ENCODE data around the gene POLK. TPM values are rescaled to one million over a fixed set of nuclear protein-coding genes. Genes with fewer than 3 reads are reported as not detected.

POLK gene
- total and polyA plus RNA-seq, 4 donors, result 6.6 to 68.6 (median 18.5) TPM

DNA sequence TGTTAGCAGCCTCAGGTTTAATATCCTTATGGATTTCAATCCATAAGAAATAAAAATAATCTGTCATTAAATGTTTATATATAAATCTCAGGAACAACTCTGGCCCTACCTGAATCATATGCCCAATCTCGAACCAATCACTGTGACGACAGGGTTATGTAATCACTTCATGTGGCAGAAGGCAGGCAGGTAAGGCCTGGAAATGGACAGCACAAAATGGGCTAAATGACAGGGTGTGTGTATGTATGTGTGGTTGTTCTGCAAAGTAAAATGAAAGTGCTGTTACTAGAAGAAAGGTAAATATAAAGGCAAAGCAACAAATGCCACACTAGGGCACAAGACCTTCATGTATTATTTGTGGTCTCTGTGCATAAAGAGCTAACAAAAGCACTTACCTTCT lies 119.2 kb downstream of the POLK start:
- 82 to 92% methylated on average over 2 of the region's 2 CpGs for WGBS, 2 donors
- H3K9me3 ChIP-seq (ENCODE audit: control insufficient read depth in 4 of 4, insufficient read depth in 3 of 4, low read length in 3 of 4), result peaks cover 0 to under 1% (median 0%) of the 10 kb centered on the region in 4 donors
- no peak overlapping the region for H3K27ac ChIP-seq (ENCODE audit: low read depth in 1 of 2, low read length in 1 of 2)
- H3K4me1 ChIP-seq (ENCODE audit: control insufficient read depth in 5 of 5, insufficient read depth in 5 of 5, low read length in 5 of 5), result peaks cover 0 to 5% (median under 1%) of the 10 kb centered on the region in 5 donors
- H3K9ac ChIP-seq (ENCODE audit: insufficient read depth in 1 of 2, low read length in 2 of 2), result no peak overlapping the region
- H3K4me3 ChIP-seq, result no peak overlapping the region
- no peaks in the 10 kb centered on the region for H3K27me3 ChIP-seq (ENCODE audit: control insufficient read depth in 3 of 3, insufficient read depth in 3 of 3, low read length in 2 of 3)
- peaks cover 0 to 1% (median 0%) of the 10 kb centered on the region in 4 donors for H3K36me3 ChIP-seq (ENCODE audit: control insufficient read depth in 4 of 4, insufficient read depth in 4 of 4, low read length in 4 of 4)
- TF ChIP-seq, protein P1, sequence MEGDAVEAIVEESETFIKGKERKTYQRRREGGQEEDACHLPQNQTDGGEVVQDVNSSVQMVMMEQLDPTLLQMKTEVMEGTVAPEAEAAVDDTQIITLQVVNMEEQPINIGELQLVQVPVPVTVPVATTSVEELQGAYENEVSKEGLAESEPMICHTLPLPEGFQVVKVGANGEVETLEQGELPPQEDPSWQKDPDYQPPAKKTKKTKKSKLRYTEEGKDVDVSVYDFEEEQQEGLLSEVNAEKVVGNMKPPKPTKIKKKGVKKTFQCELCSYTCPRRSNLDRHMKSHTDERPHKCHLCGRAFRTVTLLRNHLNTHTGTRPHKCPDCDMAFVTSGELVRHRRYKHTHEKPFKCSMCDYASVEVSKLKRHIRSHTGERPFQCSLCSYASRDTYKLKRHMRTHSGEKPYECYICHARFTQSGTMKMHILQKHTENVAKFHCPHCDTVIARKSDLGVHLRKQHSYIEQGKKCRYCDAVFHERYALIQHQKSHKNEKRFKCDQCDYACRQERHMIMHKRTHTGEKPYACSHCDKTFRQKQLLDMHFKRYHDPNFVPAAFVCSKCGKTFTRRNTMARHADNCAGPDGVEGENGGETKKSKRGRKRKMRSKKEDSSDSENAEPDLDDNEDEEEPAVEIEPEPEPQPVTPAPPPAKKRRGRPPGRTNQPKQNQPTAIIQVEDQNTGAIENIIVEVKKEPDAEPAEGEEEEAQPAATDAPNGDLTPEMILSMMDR (IDR thresholded peaks at IDR 0.05; ENCODE audit: control extremely low read depth, extremely low read depth), result no peak
- ATAC-seq (ENCODE audit: insufficient read depth, low FRiP score) (no peak), DNase-seq (no peak)

DNA sequence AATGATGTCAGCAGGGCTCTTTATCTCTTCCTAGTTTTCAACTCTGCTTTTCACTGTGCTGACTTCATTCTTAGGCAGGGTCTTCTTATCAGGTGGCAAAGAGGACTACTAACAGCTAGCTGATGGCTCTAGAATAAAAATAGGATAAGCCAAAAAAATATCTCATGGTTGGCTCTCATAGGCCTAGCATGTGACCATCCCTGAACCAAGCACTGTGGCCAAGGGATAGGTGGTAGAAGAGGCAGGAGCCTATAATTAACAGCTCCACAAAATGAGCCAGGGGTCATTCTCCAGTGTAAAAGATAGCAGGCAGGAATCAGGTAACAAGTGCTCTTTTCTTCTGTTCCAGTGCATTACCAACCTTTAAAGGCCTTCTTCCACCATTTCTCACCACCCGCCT lies 120.6 kb downstream of the POLK start:
- no peaks in the 10 kb centered on the region for H3K27me3 ChIP-seq (ENCODE audit: control insufficient read depth in 3 of 3, insufficient read depth in 3 of 3, low read length in 2 of 3)
- H3K36me3 ChIP-seq (ENCODE audit: control insufficient read depth in 4 of 4, insufficient read depth in 4 of 4, low read length in 4 of 4), result peaks cover 0 to 1% (median 0%) of the 10 kb centered on the region in 4 donors
- TF ChIP-seq, protein P1 (IDR thresholded peaks at IDR 0.05; ENCODE audit: control extremely low read depth, extremely low read depth), result no peak
- H3K4me1 ChIP-seq (ENCODE audit: control insufficient read depth in 5 of 5, insufficient read depth in 5 of 5, low read length in 5 of 5), result peaks cover 0 to 5% (median 0%) of the 10 kb centered on the region in 5 donors
- H3K27ac ChIP-seq (ENCODE audit: low read depth in 1 of 2, low read length in 1 of 2), result no peak overlapping the region
- no peak for DNase-seq
- WGBS, 2 donors, result 96 to 100% methylated on average over 1 of the region's 1 CpG
- no peak overlapping the region for H3K4me3 ChIP-seq
- H3K9ac ChIP-seq (ENCODE audit: insufficient read depth in 1 of 2, low read length in 2 of 2), result no peak overlapping the region
- no peak for ATAC-seq (ENCODE audit: insufficient read depth, low FRiP score)
- no peaks in the 10 kb centered on the region for H3K9me3 ChIP-seq (ENCODE audit: control insufficient read depth in 4 of 4, insufficient read depth in 3 of 4, low read length in 3 of 4)

DNA sequence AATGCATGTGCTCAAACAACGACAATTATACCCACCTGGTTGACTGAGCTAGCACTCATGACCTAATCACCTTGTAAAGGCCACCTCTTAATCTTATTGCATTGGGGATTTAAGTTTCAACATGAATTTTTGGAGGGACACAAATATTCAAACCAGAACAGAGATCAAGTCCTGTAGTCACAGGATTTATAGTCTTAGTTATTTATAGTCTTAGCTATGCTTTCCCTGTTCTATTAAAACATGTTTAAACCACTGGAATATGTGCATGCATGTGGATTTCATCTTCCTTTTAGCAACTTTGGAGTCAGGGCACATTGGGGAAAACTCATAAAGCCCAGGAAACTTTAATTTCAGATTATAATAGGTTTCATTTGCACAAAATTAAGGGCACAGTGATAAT lies 126.3 kb downstream of the POLK start:
- no peak overlapping the region for H3K4me3 ChIP-seq
- no peaks in the 10 kb centered on the region for H3K36me3 ChIP-seq (ENCODE audit: control insufficient read depth in 4 of 4, insufficient read depth in 4 of 4, low read length in 4 of 4)
- H3K9ac ChIP-seq (ENCODE audit: insufficient read depth in 1 of 2, low read length in 2 of 2), result no peak overlapping the region
- 91 to 100% methylated on average over 1 of the region's 1 CpG for WGBS, 2 donors
- no peak for DNase-seq
- TF ChIP-seq, protein P1 (IDR thresholded peaks at IDR 0.05; ENCODE audit: control extremely low read depth, extremely low read depth), result no peak
- H3K9me3 ChIP-seq (ENCODE audit: control insufficient read depth in 4 of 4, insufficient read depth in 3 of 4, low read length in 3 of 4), result peaks cover 0 to 3% (median 0%) of the 10 kb centered on the region in 4 donors
- no peak for ATAC-seq (ENCODE audit: insufficient read depth, low FRiP score)
- no peaks in the 10 kb centered on the region for H3K4me1 ChIP-seq (ENCODE audit: control insufficient read depth in 5 of 5, insufficient read depth in 5 of 5, low read length in 5 of 5)
- no peak overlapping the region for H3K27ac ChIP-seq (ENCODE audit: low read depth in 1 of 2, low read length in 1 of 2)
- H3K27me3 ChIP-seq (ENCODE audit: control insufficient read depth in 3 of 3, insufficient read depth in 3 of 3, low read length in 2 of 3), result no peaks in the 10 kb centered on the region

All from lung (tissue), 12 donors.